ENCODE results near the gene SLC12A7. TPM values are rescaled to one million over a fixed set of nuclear protein-coding genes. Genes with fewer than 3 reads are reported as not detected.
A peak's percentile ranks its signal among the peaks of the same experiment; 100 is the strongest.

SLC12A7 gene
- total and polyA plus RNA-seq, 2 of the 13 experiments (the other 11 are each of a cell fraction or from before 2014, with no cell fraction given): 14.0 to 18.5 TPM

GRCh38 chr5:1107167-1108022 is 4.5 kb downstream of the SLC12A7 start (continued):
- TF ChIP-seq ZNF468 (CRISPR knock-in tag; IDR thresholded peaks at IDR 0.05) (0 out of 2 replicates have a peak, but pooled peaks have one; percentile 63), HNF1B (CRISPR knock-in tag; IDR thresholded peaks at IDR 0.05) (peak; percentile 87; the same call in 1 of the 2 replicates), ZSCAN12 (CRISPR knock-in tag; IDR thresholded peaks at IDR 0.05) (no peak), KLF13 (CRISPR knock-in tag; IDR thresholded peaks at IDR 0.05) (no peak), SMAD3 (CRISPR knock-in tag; IDR thresholded peaks at IDR 0.05) (no peak), NR1H2 (CRISPR knock-in tag; IDR thresholded peaks at IDR 0.05; ENCODE audit: borderline replicate concordance, low read depth) (no peak; the same call in 1 of the 2 replicates), ZNF333 (CRISPR knock-in tag; IDR thresholded peaks at IDR 0.05; ENCODE audit: borderline replicate concordance) (peak; percentile 73; the same call in 1 of the 2 replicates), NPAS2 (CRISPR knock-in tag; IDR thresholded peaks at IDR 0.05; ENCODE audit: borderline replicate concordance) (no peak), SMC3 (IDR thresholded peaks at IDR 0.05; ENCODE audit: low read length) (peak; percentile 64), LBX2 (CRISPR knock-in tag; IDR thresholded peaks at IDR 0.05; ENCODE audit: borderline replicate concordance) (0 out of 2 replicates have a peak, but pooled peaks have one; percentile 53), TAF1 (CRISPR knock-in tag; IDR thresholded peaks at IDR 0.05) (peak; percentile 63), ZNF747 (CRISPR knock-in tag; IDR thresholded peaks at IDR 0.05; ENCODE audit: borderline replicate concordance) (no peak), ZZZ3 (CRISPR knock-in tag; IDR thresholded peaks at IDR 0.05; ENCODE audit: borderline replicate concordance) (peak; percentile 87), DNMT1 (CRISPR knock-in tag; IDR thresholded peaks at IDR 0.05) (no peak), SMAD1 (CRISPR knock-in tag; IDR thresholded peaks at IDR 0.05; ENCODE audit: borderline replicate concordance, low read depth) (peak; percentile 82; the same call in 1 of the 2 replicates), JUN (CRISPR knock-in tag; IDR thresholded peaks at IDR 0.05) (no peak; the same call in none of the 2 replicates)
- TF ChIP-seq, protein P1, sequence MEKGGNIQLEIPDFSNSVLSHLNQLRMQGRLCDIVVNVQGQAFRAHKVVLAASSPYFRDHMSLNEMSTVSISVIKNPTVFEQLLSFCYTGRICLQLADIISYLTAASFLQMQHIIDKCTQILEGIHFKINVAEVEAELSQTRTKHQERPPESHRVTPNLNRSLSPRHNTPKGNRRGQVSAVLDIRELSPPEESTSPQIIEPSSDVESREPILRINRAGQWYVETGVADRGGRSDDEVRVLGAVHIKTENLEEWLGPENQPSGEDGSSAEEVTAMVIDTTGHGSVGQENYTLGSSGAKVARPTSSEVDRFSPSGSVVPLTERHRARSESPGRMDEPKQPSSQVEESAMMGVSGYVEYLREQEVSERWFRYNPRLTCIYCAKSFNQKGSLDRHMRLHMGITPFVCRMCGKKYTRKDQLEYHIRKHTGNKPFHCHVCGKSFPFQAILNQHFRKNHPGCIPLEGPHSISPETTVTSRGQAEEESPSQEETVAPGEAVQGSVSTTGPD (CRISPR knock-in tag; IDR thresholded peaks at IDR 0.05): peak; percentile 62; the same call in 1 of the 2 replicates
- TF ChIP-seq, protein P2, sequence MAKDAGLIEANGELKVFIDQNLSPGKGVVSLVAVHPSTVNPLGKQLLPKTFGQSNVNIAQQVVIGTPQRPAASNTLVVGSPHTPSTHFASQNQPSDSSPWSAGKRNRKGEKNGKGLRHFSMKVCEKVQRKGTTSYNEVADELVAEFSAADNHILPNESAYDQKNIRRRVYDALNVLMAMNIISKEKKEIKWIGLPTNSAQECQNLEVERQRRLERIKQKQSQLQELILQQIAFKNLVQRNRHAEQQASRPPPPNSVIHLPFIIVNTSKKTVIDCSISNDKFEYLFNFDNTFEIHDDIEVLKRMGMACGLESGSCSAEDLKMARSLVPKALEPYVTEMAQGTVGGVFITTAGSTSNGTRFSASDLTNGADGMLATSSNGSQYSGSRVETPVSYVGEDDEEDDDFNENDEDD (CRISPR knock-in tag; IDR thresholded peaks at IDR 0.05; ENCODE audit: borderline replicate concordance): 0 out of 2 replicates have a peak, but pooled peaks have one; percentile 56
- TF ChIP-seq, protein P3, sequence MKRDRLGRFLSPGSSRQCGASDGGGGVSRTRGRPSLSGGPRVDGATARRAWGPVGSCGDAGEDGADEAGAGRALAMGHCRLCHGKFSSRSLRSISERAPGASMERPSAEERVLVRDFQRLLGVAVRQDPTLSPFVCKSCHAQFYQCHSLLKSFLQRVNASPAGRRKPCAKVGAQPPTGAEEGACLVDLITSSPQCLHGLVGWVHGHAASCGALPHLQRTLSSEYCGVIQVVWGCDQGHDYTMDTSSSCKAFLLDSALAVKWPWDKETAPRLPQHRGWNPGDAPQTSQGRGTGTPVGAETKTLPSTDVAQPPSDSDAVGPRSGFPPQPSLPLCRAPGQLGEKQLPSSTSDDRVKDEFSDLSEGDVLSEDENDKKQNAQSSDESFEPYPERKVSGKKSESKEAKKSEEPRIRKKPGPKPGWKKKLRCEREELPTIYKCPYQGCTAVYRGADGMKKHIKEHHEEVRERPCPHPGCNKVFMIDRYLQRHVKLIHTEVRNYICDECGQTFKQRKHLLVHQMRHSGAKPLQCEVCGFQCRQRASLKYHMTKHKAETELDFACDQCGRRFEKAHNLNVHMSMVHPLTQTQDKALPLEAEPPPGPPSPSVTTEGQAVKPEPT (CRISPR knock-in tag; IDR thresholded peaks at IDR 0.05; ENCODE audit: low read depth): peak; percentile 89
